NCI-H226 (cell line): ENCODE measurements around the gene NEK7.

ENCODE experiments used
- DNase-seq: peaks from one replicate; pipeline ENCODE4 v3.0.0-alpha.2; 2015

NEK7 gene

GRCh38 chr1:198363625-198364151 lies 206.9 kb downstream of the NEK7 start:
- DNase-seq = no peak

DNA sequence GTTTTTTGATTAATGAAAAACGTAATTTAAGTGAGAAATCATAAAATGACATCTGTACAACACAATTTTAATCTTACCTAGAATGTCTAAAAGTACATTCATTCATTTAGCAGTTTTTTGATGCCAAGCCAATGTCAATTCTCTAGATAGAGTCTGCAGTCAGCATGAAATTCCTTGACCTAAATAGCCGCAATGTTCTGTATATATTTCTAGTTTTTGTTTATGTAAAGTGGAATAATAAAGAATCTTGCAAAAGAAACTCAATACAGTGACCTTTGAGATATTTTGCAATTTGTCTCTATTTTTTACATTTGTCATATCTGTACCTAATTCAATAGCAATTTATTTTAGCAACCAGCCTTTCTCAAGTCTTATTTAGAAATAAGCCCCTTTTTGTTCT lies 207.7 kb downstream of the NEK7 start:
- DNase-seq = no peak

DNA sequence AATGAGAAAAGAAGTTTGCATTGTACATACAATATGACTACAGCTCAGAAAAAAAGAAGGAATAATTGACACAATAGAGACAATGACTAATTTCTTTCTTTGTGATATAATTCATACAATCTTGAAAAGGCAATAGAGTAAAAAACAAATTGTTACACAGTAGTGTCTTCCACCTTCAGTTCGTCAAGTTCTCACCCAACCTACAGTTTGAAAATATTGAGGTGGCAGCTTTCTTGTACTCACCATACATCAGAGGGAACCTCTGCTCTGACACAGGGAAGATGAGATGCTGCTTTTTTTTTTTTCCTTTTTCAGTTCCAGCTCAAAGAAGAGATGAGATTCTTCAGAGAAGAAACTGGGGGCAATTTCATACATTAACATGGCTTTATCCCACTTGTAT lies 210.5 kb downstream of the NEK7 start:
- no peak for DNase-seq

- no peak for DNase-seq
These were observed 214.2 kb downstream of the NEK7 start for GRCh38 chr1:198370996-198371395.
